Activated CD4-positive, alpha-beta memory T cell treated with anti-CD3 and anti-CD28 coated beads, Interleukin-2, amount 10 ng/mL, durations not matched to agents 7 days and 5 days (primary cell): Measurements from ENCODE around the gene LTBP2. TPM values are rescaled to one million over a fixed set of nuclear protein-coding genes. Genes with fewer than 3 reads are reported as not detected.

ENCODE experiments used
- CTCF ChIA-PET: fragments of 350-600 bp; sonication (Branson Sonifier 250); formaldehyde crosslinking; loops from one replicate; lab custom pipeline; 2021; ENCODE audit warnings: antibody characterized with exemption, inconsistent platforms; lab: Charles Lee
- POLR2A ChIA-PET: fragments of 350-600 bp; sonication (Branson Sonifier 250); formaldehyde crosslinking; loops from one replicate; lab custom pipeline; 2021; ENCODE audit warnings: antibody characterized with exemption; lab: Charles Lee
- DNase-seq: peaks from one replicate; pipeline ENCODE4 v3.0.0-alpha.2; 2020
- H3K27ac Mint-ChIP-seq: one replicate; pipeline ENCODE4 v1.8.0; 2021; ENCODE audit warnings: mild to moderate bottlenecking, mixed read lengths
- H3K27me3 Mint-ChIP-seq: one replicate; pipeline ENCODE4 v1.8.0; 2021; ENCODE audit warnings: mixed read lengths
- H3K36me3 Mint-ChIP-seq: one replicate; pipeline ENCODE4 v1.8.0; 2021; ENCODE audit warnings: low read depth, mixed read lengths
- H3K4me1 Mint-ChIP-seq: one replicate; pipeline ENCODE4 v1.8.0; 2021; ENCODE audit warnings: mixed read lengths
- H3K4me3 Mint-ChIP-seq: one replicate; pipeline ENCODE4 v1.8.0; 2021; ENCODE audit warnings: mild to moderate bottlenecking, mixed read lengths
- H3K9me3 Mint-ChIP-seq: one replicate; pipeline ENCODE4 v1.8.0; 2021; ENCODE audit warnings: mixed read lengths
- total RNA-seq, 2 experiments: library from RNA; stranded (reverse); gene quantifications; one replicate each; pipeline ENCODE4 v1.2.3, GENCODE V29; 2021

LTBP2 gene
- total RNA-seq, 2 experiments from 2014 or later = 0.28 to 0.40 TPM

DNA sequence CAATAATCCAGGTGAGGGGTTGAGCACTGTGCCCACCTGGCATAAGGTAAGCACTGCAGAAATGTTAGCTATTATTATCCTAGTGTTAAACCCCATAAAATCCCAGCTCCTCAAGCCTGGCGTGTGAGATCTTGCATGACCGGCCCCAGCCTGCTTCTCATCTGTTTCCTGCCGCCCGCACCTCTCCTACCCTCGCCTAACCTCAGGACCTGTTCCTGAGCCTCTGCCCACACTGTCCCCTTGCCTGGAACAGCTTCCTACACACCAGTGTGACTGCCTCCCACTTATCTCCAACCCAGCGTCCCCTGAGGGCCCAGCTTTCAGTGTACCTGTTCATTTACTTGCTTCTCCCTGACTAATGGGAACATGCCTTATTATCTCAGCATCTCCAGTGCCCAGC is 93.8 kb downstream of the LTBP2 start:
- no peaks in the 10 kb centered on the region for H3K9me3 Mint-ChIP-seq

DNA sequence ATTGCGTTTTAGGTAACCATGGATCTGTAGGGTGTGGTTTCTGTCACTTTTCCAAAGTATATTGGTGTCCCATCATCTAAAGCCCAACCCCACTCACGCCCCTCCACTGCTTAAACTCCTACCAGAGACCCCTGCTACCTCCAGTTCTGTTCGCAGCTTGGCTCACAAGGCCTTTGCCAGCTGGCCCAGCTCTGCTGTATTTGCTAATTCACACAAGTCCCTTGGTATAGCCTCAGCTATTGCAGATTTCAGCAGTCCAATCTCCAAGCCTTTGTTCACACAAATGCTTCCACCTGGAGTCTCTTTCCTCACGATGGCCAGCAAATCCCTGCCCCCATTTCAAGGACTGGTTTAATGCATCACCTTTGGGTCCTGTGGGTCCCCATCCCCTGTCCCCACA is 94.3 kb downstream of the LTBP2 start:
- H3K27ac Mint-ChIP-seq = no peak overlapping the region
- H3K9me3 Mint-ChIP-seq = no peaks in the 10 kb centered on the region
- peaks cover 9% of the 10 kb centered on the region for H3K4me1 Mint-ChIP-seq
- no peak for DNase-seq
- no peak overlapping the region for H3K4me3 Mint-ChIP-seq
- H3K36me3 Mint-ChIP-seq = no peaks in the 10 kb centered on the region
- CTCF ChIA-PET = no interaction called here
- POLR2A ChIA-PET = no interaction called here
- peaks cover 33% of the 10 kb centered on the region for H3K27me3 Mint-ChIP-seq

More for the DNA sequence above, 93.8 kb downstream of the LTBP2 start:
- peaks cover 31% of the 10 kb centered on the region for H3K27me3 Mint-ChIP-seq
- H3K4me3 Mint-ChIP-seq = no peak overlapping the region
- peaks cover 9% of the 10 kb centered on the region for H3K4me1 Mint-ChIP-seq
- no peak overlapping the region for H3K27ac Mint-ChIP-seq
- H3K36me3 Mint-ChIP-seq = no peaks in the 10 kb centered on the region
- DNase-seq = no peak
- CTCF ChIA-PET = no interaction called here
- POLR2A ChIA-PET = no interaction called here

- Mint-ChIP-seq H3K27ac (no peak overlapping the region), H3K36me3 (no peaks in the 10 kb centered on the region), H3K9me3 (no peaks in the 10 kb centered on the region), H3K27me3 (peaks cover 35% of the 10 kb centered on the region), H3K4me1 (peaks cover 9% of the 10 kb centered on the region), H3K4me3 (no peak overlapping the region)
- ChIA-PET POLR2A (no interaction called here), CTCF (no interaction called here)
- no peak for DNase-seq
Measured at GRCh38 chr14:74516451-74517160, 95.4 kb downstream of the LTBP2 start.

GRCh38 chr14:74515891-74516412 is 96.1 kb downstream of the LTBP2 start:
- Mint-ChIP-seq H3K27me3 (peaks cover 35% of the 10 kb centered on the region), H3K27ac (no peak overlapping the region), H3K9me3 (no peaks in the 10 kb centered on the region), H3K4me3 (no peak overlapping the region), H3K36me3 (no peaks in the 10 kb centered on the region), H3K4me1 (peaks cover 9% of the 10 kb centered on the region)
- ChIA-PET POLR2A (no interaction called here), CTCF (no interaction called here)
- DNase-seq = no peak

GRCh38 chr14:74514471-74514941 is 97.5 kb downstream of the LTBP2 start:
- no peak overlapping the region for H3K27ac Mint-ChIP-seq
- peaks cover 9% of the 10 kb centered on the region for H3K4me1 Mint-ChIP-seq
- H3K36me3 Mint-ChIP-seq = no peaks in the 10 kb centered on the region
- no peak overlapping the region for H3K4me3 Mint-ChIP-seq
- ChIA-PET POLR2A (interaction anchor here (1.0 kb wide), 1 partner anchor 21 kb away, joined by 3 read pairs; the partner anchor contains the start of genes ISCA2 and NPC2), CTCF (no interaction called here)
- no peaks in the 10 kb centered on the region for H3K9me3 Mint-ChIP-seq
- peaks cover 35% of the 10 kb centered on the region for H3K27me3 Mint-ChIP-seq
- no peak for DNase-seq

- ChIA-PET CTCF (no interaction called here), POLR2A (no interaction called here)
- no peaks in the 10 kb centered on the region for H3K9me3 Mint-ChIP-seq
- H3K36me3 Mint-ChIP-seq = no peaks in the 10 kb centered on the region
- H3K4me1 Mint-ChIP-seq = peaks cover 9% of the 10 kb centered on the region
- H3K27me3 Mint-ChIP-seq = peaks cover 25% of the 10 kb centered on the region
- H3K27ac Mint-ChIP-seq = no peak overlapping the region
- DNase-seq = no peak
- no peak overlapping the region for H3K4me3 Mint-ChIP-seq
Measured at GRCh38 chr14:74511966-74512830, 99.8 kb downstream of the LTBP2 start.

- CTCF ChIA-PET = no interaction called here
- H3K27me3 Mint-ChIP-seq = peaks cover 22% of the 10 kb centered on the region
- H3K4me3 Mint-ChIP-seq = no peak overlapping the region
- no peak for DNase-seq
- no peaks in the 10 kb centered on the region for H3K9me3 Mint-ChIP-seq
- no peaks in the 10 kb centered on the region for H3K36me3 Mint-ChIP-seq
- H3K4me1 Mint-ChIP-seq = peaks cover 9% of the 10 kb centered on the region
- no peak overlapping the region for H3K27ac Mint-ChIP-seq
- POLR2A ChIA-PET = no interaction called here
Measured at GRCh38 chr14:74510959-74511409, 101.1 kb downstream of the LTBP2 start.

DNA sequence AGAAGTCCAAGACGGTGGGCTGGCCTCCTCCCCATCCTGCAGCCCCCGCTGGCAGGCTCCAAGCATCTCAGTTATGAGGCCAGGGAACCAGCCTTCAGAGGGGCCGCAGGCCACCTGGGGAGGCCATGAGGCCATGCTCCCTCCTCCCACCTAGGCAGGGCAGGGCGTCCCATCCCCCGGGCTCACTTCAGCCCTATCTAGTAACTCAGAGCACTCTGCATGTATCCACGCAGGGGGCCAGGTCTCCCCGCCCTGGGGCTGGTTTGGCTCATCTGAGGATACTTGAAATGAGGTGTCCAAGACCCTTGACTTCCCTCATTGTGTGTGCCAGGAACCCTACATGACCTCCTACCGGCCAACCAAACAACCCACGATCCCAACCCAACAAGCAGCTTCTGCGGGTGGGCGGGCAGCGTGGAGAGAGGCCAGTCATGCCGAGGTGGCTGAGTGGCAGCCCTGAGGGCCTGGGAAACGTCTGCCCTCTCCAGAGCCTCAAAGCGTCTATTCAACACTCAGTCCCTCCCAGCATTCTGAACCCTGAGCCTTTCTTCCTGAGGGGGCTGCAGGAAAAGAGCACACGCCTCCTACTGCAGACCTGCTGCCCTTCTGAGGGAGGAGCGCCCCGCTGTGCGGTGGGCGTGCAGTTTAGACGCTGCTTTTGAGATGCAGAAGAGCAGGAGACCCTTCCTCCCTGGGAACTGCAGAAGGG is 101.7 kb downstream of the LTBP2 start:
- POLR2A ChIA-PET = no interaction called here

GRCh38 chr14:74509587-74510222 is 102.3 kb downstream of the LTBP2 start:
- Mint-ChIP-seq H3K27ac (no peak overlapping the region), H3K4me3 (no peak overlapping the region), H3K9me3 (no peaks in the 10 kb centered on the region), H3K4me1 (peaks cover 6% of the 10 kb centered on the region), H3K27me3 (peaks cover 17% of the 10 kb centered on the region), H3K36me3 (no peaks in the 10 kb centered on the region)
- no peak for DNase-seq
- ChIA-PET POLR2A (no interaction called here), CTCF (no interaction called here)

More for the DNA sequence above, 101.7 kb downstream of the LTBP2 start:
- no peak for DNase-seq
- H3K36me3 Mint-ChIP-seq = no peaks in the 10 kb centered on the region
- no peaks in the 10 kb centered on the region for H3K9me3 Mint-ChIP-seq
- peaks cover 9% of the 10 kb centered on the region for H3K4me1 Mint-ChIP-seq
- CTCF ChIA-PET = no interaction called here
- peaks cover 18% of the 10 kb centered on the region for H3K27me3 Mint-ChIP-seq
- no peak overlapping the region for H3K4me3 Mint-ChIP-seq
- H3K27ac Mint-ChIP-seq = no peak overlapping the region

- Mint-ChIP-seq H3K4me1 (peaks cover 1% of the 10 kb centered on the region), H3K27me3 (peaks cover 14% of the 10 kb centered on the region), H3K27ac (no peak overlapping the region), H3K4me3 (no peak overlapping the region), H3K36me3 (no peaks in the 10 kb centered on the region), H3K9me3 (no peaks in the 10 kb centered on the region)
- ChIA-PET CTCF (no interaction called here), POLR2A (no interaction called here)
- no peak for DNase-seq
Measured at GRCh38 chr14:74508844-74509428, 103.1 kb downstream of the LTBP2 start.

DNA sequence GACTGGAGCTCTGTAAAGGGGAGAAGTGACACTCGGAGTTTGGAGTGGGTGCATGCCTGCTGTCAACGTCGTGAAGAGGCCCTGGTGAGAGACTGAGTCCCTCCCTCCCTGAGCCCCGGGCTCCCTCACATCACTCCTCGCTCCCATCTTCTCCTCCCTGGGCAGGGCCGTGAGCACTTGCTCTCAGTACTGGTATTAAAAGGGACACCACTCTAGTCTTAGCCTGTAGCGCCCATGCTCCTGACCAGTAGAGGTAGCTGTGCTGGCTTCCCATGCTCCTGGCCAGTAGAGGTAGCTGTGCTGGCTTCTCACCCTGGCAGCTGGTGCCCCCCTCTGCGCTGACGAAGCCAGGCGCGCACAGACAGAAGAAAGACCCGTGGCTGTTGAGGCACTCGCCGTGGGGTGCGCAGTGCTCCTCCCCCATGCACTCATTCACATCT is 103.7 kb downstream of the LTBP2 start:
- Mint-ChIP-seq H3K36me3 (no peaks in the 10 kb centered on the region), H3K4me1 (no peaks in the 10 kb centered on the region), H3K9me3 (no peaks in the 10 kb centered on the region), H3K27ac (no peak overlapping the region), H3K4me3 (no peak overlapping the region), H3K27me3 (peaks cover 11% of the 10 kb centered on the region)
- ChIA-PET POLR2A (interaction anchor here (1.2 kb wide), 1 partner anchor 15 kb away, joined by 3 read pairs; the partner anchor contains the start of genes ISCA2 and NPC2), CTCF (interaction anchor here (0.9 kb wide), 1 partner anchor 18 kb away, joined by 3 read pairs; no protein-coding TSS in a partner anchor)
- DNase-seq = no peak

DNA sequence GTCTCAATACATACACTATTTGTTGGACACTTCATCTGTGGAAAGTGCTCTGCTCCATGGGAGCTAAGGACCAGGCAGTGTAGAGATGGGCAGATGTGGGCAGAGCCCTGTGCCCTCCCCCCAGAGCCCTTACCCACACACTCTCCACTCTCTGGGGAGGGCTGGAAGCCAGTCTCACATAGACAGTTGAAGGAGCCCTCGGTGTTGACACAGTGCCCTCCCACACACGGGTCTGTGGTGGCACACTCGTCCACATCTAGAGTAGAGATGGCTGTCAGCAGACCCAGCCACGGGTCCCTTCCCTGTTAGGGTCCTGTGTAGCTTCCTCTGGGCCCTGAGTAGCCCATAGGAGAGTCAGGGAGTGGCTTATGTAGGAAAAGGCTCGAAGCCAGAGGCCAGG is 104.2 kb downstream of the LTBP2 start:
- Mint-ChIP-seq H3K9me3 (no peaks in the 10 kb centered on the region), H3K27me3 (peaks cover 9% of the 10 kb centered on the region), H3K27ac (no peak overlapping the region), H3K4me1 (no peaks in the 10 kb centered on the region), H3K4me3 (no peak overlapping the region), H3K36me3 (no peaks in the 10 kb centered on the region)
- ChIA-PET POLR2A (interaction anchor here (1.2 kb wide), 1 partner anchor 14 kb away, joined by 3 read pairs; the partner anchor contains the start of genes ISCA2 and NPC2), CTCF (interaction anchor here (0.9 kb wide), 1 partner anchor 17 kb away, joined by 3 read pairs; no protein-coding TSS in a partner anchor)
- no peak for DNase-seq
